T-helper 2 cell treated with Interferon-gamma antibody and Interleukin-4, amounts not matched to agents 5 μg/mL and 100 μg/mL, for 36 hours (primary cell): ENCODE measurements around the gene HSD11B2.

Source experiments
- DNase-seq: peaks from one replicate; pipeline ENCODE4 v3.0.0; 2021; ENCODE audit warnings: low spot score
- H3K27ac Mint-ChIP-seq: one replicate; pipeline ENCODE4 v1.8.0; 2021; ENCODE audit warnings: mild to moderate bottlenecking, mixed read lengths
- H3K27me3 Mint-ChIP-seq: one replicate; pipeline ENCODE4 v1.8.0; 2021; ENCODE audit warnings: low read depth, mixed read lengths
- H3K36me3 Mint-ChIP-seq: one replicate; pipeline ENCODE4 v1.8.0; 2021; ENCODE audit warnings: low read depth, mixed read lengths
- H3K4me1 Mint-ChIP-seq: one replicate; pipeline ENCODE4 v1.8.0; 2021; ENCODE audit warnings: low read depth, mixed read lengths
- H3K4me3 Mint-ChIP-seq: one replicate; pipeline ENCODE4 v1.8.0; 2022; ENCODE audit warnings: mild to moderate bottlenecking, moderate library complexity, mixed read lengths
- H3K9me3 Mint-ChIP-seq: one replicate; pipeline ENCODE4 v1.8.0; 2021; ENCODE audit warnings: mixed read lengths

Gene HSD11B2

GRCh38 chr16:67464565-67464964, 33.6 kb downstream of the HSD11B2 start:
- Mint-ChIP-seq H3K9me3 (no peaks in the 10 kb centered on the region), H3K27ac (no peak overlapping the region), H3K4me1 (peaks cover 4% of the 10 kb centered on the region), H3K27me3 (no peaks in the 10 kb centered on the region), H3K4me3 (no peak overlapping the region), H3K36me3 (no peaks in the 10 kb centered on the region)
- DNase-seq: no peak

GRCh38 chr16:67466581-67466980, 35.7 kb downstream of the HSD11B2 start:
- peaks cover 4% of the 10 kb centered on the region for H3K4me1 Mint-ChIP-seq
- no peak for DNase-seq
- no peak overlapping the region for H3K4me3 Mint-ChIP-seq
- H3K27me3 Mint-ChIP-seq: no peaks in the 10 kb centered on the region
- H3K27ac Mint-ChIP-seq: no peak overlapping the region
- no peaks in the 10 kb centered on the region for H3K9me3 Mint-ChIP-seq
- H3K36me3 Mint-ChIP-seq: no peaks in the 10 kb centered on the region

GRCh38 chr16:67468731-67469130, 37.8 kb downstream of the HSD11B2 start:
- Mint-ChIP-seq H3K9me3 (no peaks in the 10 kb centered on the region), H3K27ac (no peak overlapping the region)

GRCh38 chr16:67470359-67470758, 39.4 kb downstream of the HSD11B2 start:
- Mint-ChIP-seq H3K4me3 (no peak overlapping the region), H3K4me1 (peaks cover 3% of the 10 kb centered on the region), H3K27ac (no peak overlapping the region), H3K27me3 (no peaks in the 10 kb centered on the region), H3K36me3 (no peaks in the 10 kb centered on the region), H3K9me3 (no peaks in the 10 kb centered on the region)
- DNase-seq: no peak

More at GRCh38 chr16:67468731-67469130, 37.8 kb downstream of the HSD11B2 start:
- no peaks in the 10 kb centered on the region for H3K36me3 Mint-ChIP-seq
- no peak overlapping the region for H3K4me3 Mint-ChIP-seq
- no peak for DNase-seq
- H3K27me3 Mint-ChIP-seq: no peaks in the 10 kb centered on the region
- peaks cover 4% of the 10 kb centered on the region for H3K4me1 Mint-ChIP-seq

- Mint-ChIP-seq H3K9me3 (no peaks in the 10 kb centered on the region), H3K27me3 (no peaks in the 10 kb centered on the region), H3K4me3 (no peak overlapping the region), H3K36me3 (no peaks in the 10 kb centered on the region), H3K4me1 (no peaks in the 10 kb centered on the region), H3K27ac (no peak overlapping the region)
- no peak for DNase-seq
Observed at GRCh38 chr16:67471758-67472384, 41.0 kb downstream of the HSD11B2 start.

GRCh38 chr16:67474551-67475455, 43.9 kb downstream of the HSD11B2 start:
- Mint-ChIP-seq H3K27me3 (no peaks in the 10 kb centered on the region), H3K36me3 (peaks cover 2% of the 10 kb centered on the region), H3K9me3 (no peaks in the 10 kb centered on the region), H3K27ac (no peak overlapping the region), H3K4me1 (peaks cover 4% of the 10 kb centered on the region), H3K4me3 (no peak overlapping the region)
- no peak for DNase-seq

- Mint-ChIP-seq H3K4me3 (peak overlapping the region; percentile 31), H3K4me1 (peaks cover 12% of the 10 kb centered on the region), H3K9me3 (no peaks in the 10 kb centered on the region), H3K27ac (no peak overlapping the region), H3K27me3 (no peaks in the 10 kb centered on the region), H3K36me3 (peaks cover 9% of the 10 kb centered on the region)
- no peak for DNase-seq
Observed at GRCh38 chr16:67477960-67478554, 47.1 kb downstream of the HSD11B2 start.

- H3K27me3 Mint-ChIP-seq: no peaks in the 10 kb centered on the region
- H3K4me1 Mint-ChIP-seq: peaks cover 16% of the 10 kb centered on the region
- H3K36me3 Mint-ChIP-seq: peaks cover 17% of the 10 kb centered on the region
Observed at GRCh38 chr16:67480833-67481560, 50.1 kb downstream of the HSD11B2 start, which contains the start of gene ATP6V0D1. ATP6V0D1 (minus strand) TSS chr16:67481157; CDS start chr16:67481086, 71 bp downstream.

GRCh38 chr16:67481561-67482232, 50.8 kb downstream of the HSD11B2 start:
- H3K4me3 Mint-ChIP-seq: peak overlapping the region; percentile 100
- peaks cover 16% of the 10 kb centered on the region for H3K4me1 Mint-ChIP-seq
- peak; percentile 47 for DNase-seq
- peaks cover 17% of the 10 kb centered on the region for H3K36me3 Mint-ChIP-seq
- H3K9me3 Mint-ChIP-seq: no peaks in the 10 kb centered on the region
- H3K27me3 Mint-ChIP-seq: no peaks in the 10 kb centered on the region
- H3K27ac Mint-ChIP-seq: peak overlapping the region; percentile 98

More at GRCh38 chr16:67480833-67481560, 50.1 kb downstream of the HSD11B2 start, which contains the start of gene ATP6V0D1:
- peak within 1 kb of the TSS; percentile 98 for H3K27ac Mint-ChIP-seq
- peak within 1 kb of the TSS; percentile 100 for H3K4me3 Mint-ChIP-seq
- DNase-seq: peak; percentile 99
- H3K9me3 Mint-ChIP-seq: no peaks in the 10 kb centered on the region

- Mint-ChIP-seq H3K9me3 (no peaks in the 10 kb centered on the region), H3K4me1 (peaks cover 16% of the 10 kb centered on the region), H3K4me3 (peak overlapping the region; percentile 100), H3K27me3 (no peaks in the 10 kb centered on the region), H3K27ac (peak overlapping the region; percentile 98), H3K36me3 (peaks cover 17% of the 10 kb centered on the region)
- no peak for DNase-seq
Observed at GRCh38 chr16:67482233-67482924, 51.5 kb downstream of the HSD11B2 start.

GRCh38 chr16:67483150-67483549, 52.2 kb downstream of the HSD11B2 start, which contains the start of gene AGRP:
AGRP (minus strand) TSS chr16:67483547; CDS start chr16:67483398, 149 bp downstream.
- peaks cover 15% of the 10 kb centered on the region for H3K4me1 Mint-ChIP-seq
- H3K9me3 Mint-ChIP-seq: no peaks in the 10 kb centered on the region
- H3K27me3 Mint-ChIP-seq: no peaks in the 10 kb centered on the region
- H3K36me3 Mint-ChIP-seq: peaks cover 19% of the 10 kb centered on the region
- no peak for DNase-seq
- H3K27ac Mint-ChIP-seq: peak within 1 kb of the TSS; percentile 98
- H3K4me3 Mint-ChIP-seq: peak within 1 kb of the TSS; percentile 100

- H3K27ac Mint-ChIP-seq: peak overlapping the region; percentile 55
Observed at GRCh38 chr16:67483731-67484525, 53.0 kb downstream of the HSD11B2 start.

More at GRCh38 chr16:67483731-67484525, 53.0 kb downstream of the HSD11B2 start:
- Mint-ChIP-seq H3K4me3 (peak overlapping the region; percentile 22), H3K27me3 (no peaks in the 10 kb centered on the region), H3K4me1 (peaks cover 15% of the 10 kb centered on the region), H3K9me3 (no peaks in the 10 kb centered on the region), H3K36me3 (peaks cover 19% of the 10 kb centered on the region)
- no peak for DNase-seq
